OCI-LY7 (cell line): Measurements from ENCODE around the gene LRRC8D. TPM values are rescaled to one million over a fixed set of nuclear protein-coding genes. Genes with fewer than 3 reads are reported as not detected.

ENCODE experiments used
- BruUV-seq: library from RNA; stranded (reverse); fragments of 400-500 nt; replicated peaks from 2 replicates; lab custom pipeline; 2021; lab: Mats Ljungman, UMichigan
- CTCF ChIA-PET: fragments of 300-600 bp; sonication (Branson Sonifier 250); formaldehyde crosslinking; loops from one replicate; lab custom pipeline; 2022; ENCODE audit warnings: antibody characterized with exemption; ENCODE audit not compliant: unreplicated experiment; lab: Charles Lee
- POLR2A ChIA-PET: fragments of 300-600 bp; sonication (Branson Sonifier 250); formaldehyde crosslinking; loops from one replicate; lab custom pipeline; 2022; ENCODE audit warnings: antibody characterized with exemption; lab: Charles Lee
- DNase-seq: peaks from one replicate; pipeline ENCODE4 v3.0.0-alpha.2; 2015; ENCODE audit warnings: low spot score
- H2AFZ ChIP-seq: fragments of 200-600 bp; sonication (generic), shearing (Covaris generic); 2 replicates; pipeline ENCODE4 v1.6.1; 2014; ENCODE audit warnings: mild to moderate bottlenecking, antibody characterized with exemption, low read length, moderate library complexity
- H3K27ac ChIP-seq: fragments of 200-600 bp; sonication (generic); 2 replicates; pipeline ENCODE4 v1.5.1; 2014; ENCODE audit warnings: mixed run types, low read depth, mild to moderate bottlenecking, moderate library complexity, low read length, inconsistent platforms; ENCODE audit not compliant: poor library complexity, severe bottlenecking
- H3K36me3 ChIP-seq: fragments of 200-600 bp; sonication (generic); 2 replicates; pipeline ENCODE4 v1.6.1; 2014; ENCODE audit warnings: mild to moderate bottlenecking, antibody characterized with exemption, low read length, moderate library complexity, mixed read lengths; ENCODE audit not compliant: insufficient read depth
- H3K4me1 ChIP-seq: fragments of 200-600 bp; sonication (generic); 2 replicates; pipeline ENCODE4 v1.5.1; 2014; ENCODE audit warnings: mild to moderate bottlenecking, low read length; ENCODE audit not compliant: insufficient read depth, poor library complexity, severe bottlenecking
- H3K4me2 ChIP-seq: fragments of 200-600 bp; sonication (generic); 2 replicates; pipeline ENCODE4 v1.6.1; 2014; ENCODE audit warnings: mild to moderate bottlenecking, low read length
- H3K4me3 ChIP-seq: fragments of 200-600 bp; sonication (generic); 2 replicates; pipeline ENCODE4 v1.5.1; 2014; ENCODE audit warnings: mild to moderate bottlenecking, low read depth, low read length; ENCODE audit not compliant: poor library complexity, severe bottlenecking
- H3K79me2 ChIP-seq: fragments of 200-600 bp; sonication (generic); 2 replicates; pipeline ENCODE4 v1.6.1; 2016; ENCODE audit warnings: low read depth, mild to moderate bottlenecking, low read length, moderate library complexity, mixed read lengths; ENCODE audit not compliant: insufficient read depth
- H3K9me2 ChIP-seq: fragments of 200-600 bp; sonication (generic); 2 replicates; pipeline ENCODE4 v1.6.1; 2016; ENCODE audit warnings: mild to moderate bottlenecking, low read length, mixed read lengths; ENCODE audit not compliant: insufficient read depth
- H3K9me3 ChIP-seq: fragments of 200-600 bp; sonication (generic); 2 replicates; pipeline ENCODE4 v1.6.1; 2014; ENCODE audit warnings: mild to moderate bottlenecking, mixed run types, low read length, mixed read lengths
- H4K20me1 ChIP-seq: fragments of 200-600 bp; sonication (generic); 2 replicates; pipeline ENCODE4 v1.6.1; 2014; ENCODE audit warnings: mild to moderate bottlenecking, antibody characterized with exemption, low read length, moderate library complexity, mixed read lengths; ENCODE audit not compliant: insufficient read depth
- EZH2phosphoT487 ChIP-seq: fragments of 200-600 bp; sonication (generic); IDR thresholded peaks from 2 replicates; pipeline ENCODE4 v1.6.1; 2018; ENCODE audit warnings: low read depth, borderline replicate concordance, mild to moderate bottlenecking, mixed run types, antibody characterized with exemption, low read length, moderate library complexity, mixed read lengths
- intact Hi-C: fragments of 100-400 bp; cut with micrococcal nuclease; formaldehyde crosslinking; loops from one replicate; pipeline ENCODE4 v1.10.0; 2022; ENCODE audit not compliant: unreplicated experiment
- total RNA-seq, 2 experiments: library from RNA; depleted of rRNA in 1 of 2; stranded (reverse); fragments of >200 nt in 1 of 2; shearing (Covaris generic) in 1 of 2; gene quantifications; 2 replicates each; pipeline ENCODE4 v1.2.3, GENCODE V29; 2014 to 2022
- TF ChIP-seq, protein P1 (sequence below): fragments of 200-600 bp; sonication (generic); conservative IDR thresholded peaks from 2 replicates; pipeline ENCODE4 v1.5.1; 2014; ENCODE audit warnings: mild to moderate bottlenecking, antibody characterized with exemption, low read length, moderate library complexity, mixed read lengths

LRRC8D gene
- total RNA-seq, 2 experiments from 2014 or later: 23.8 to 37.1 TPM

GRCh38 chr1:89836252-89837035, 15.6 kb downstream of the LRRC8D start:
- no peaks in the 10 kb centered on the region for H4K20me1 ChIP-seq
- H3K4me3 ChIP-seq: no peak overlapping the region
- ChIA-PET POLR2A (interaction anchor here (0.6 to 7.7 kb wide), 6 partner anchors 10 to 151 kb away, joined by 3 to 72 read pairs (median 7); partner anchors contain the start of gene LRRC8D), CTCF (no interaction called here)
- H3K4me2 ChIP-seq: no peak overlapping the region
- TF ChIP-seq, protein P1, sequence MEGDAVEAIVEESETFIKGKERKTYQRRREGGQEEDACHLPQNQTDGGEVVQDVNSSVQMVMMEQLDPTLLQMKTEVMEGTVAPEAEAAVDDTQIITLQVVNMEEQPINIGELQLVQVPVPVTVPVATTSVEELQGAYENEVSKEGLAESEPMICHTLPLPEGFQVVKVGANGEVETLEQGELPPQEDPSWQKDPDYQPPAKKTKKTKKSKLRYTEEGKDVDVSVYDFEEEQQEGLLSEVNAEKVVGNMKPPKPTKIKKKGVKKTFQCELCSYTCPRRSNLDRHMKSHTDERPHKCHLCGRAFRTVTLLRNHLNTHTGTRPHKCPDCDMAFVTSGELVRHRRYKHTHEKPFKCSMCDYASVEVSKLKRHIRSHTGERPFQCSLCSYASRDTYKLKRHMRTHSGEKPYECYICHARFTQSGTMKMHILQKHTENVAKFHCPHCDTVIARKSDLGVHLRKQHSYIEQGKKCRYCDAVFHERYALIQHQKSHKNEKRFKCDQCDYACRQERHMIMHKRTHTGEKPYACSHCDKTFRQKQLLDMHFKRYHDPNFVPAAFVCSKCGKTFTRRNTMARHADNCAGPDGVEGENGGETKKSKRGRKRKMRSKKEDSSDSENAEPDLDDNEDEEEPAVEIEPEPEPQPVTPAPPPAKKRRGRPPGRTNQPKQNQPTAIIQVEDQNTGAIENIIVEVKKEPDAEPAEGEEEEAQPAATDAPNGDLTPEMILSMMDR: no peak
- TF ChIP-seq EZH2phosphoT487: no peak
- BruUV-seq: no TSS peak
- H3K4me1 ChIP-seq: peaks cover 7% of the 10 kb centered on the region
- no peaks in the 10 kb centered on the region for H3K9me3 ChIP-seq
- H2AFZ ChIP-seq: no peak overlapping the region
- no peaks in the 10 kb centered on the region for H3K36me3 ChIP-seq
- DNase-seq: no peak
- intact Hi-C loops: no loop called here
- H3K27ac ChIP-seq: no peak overlapping the region
- no peaks in the 10 kb centered on the region for H3K9me2 ChIP-seq
- H3K79me2 ChIP-seq: no peaks in the 10 kb centered on the region

DNA sequence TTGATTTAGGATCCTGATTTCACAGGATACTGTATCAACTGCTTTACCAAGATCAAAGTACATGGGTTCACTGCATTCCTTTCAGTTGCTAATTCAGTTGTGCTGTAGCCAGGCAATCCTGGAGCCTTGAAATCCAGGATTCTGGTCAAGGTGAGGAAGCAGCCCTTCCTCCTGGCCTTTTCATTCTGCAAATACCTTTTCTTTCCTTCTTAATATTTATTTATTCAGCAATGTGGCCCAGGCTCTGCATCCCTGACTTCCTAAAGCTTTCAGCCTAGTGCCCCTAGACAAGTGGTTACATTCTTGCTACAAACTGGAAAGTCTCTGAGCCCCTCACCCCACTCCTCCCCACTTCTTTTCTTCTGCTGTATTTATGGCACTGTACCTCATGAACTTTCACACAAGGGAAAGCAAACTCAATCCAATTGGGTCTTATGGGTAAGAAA, 16.2 kb downstream of the LRRC8D start:
- POLR2A ChIA-PET: interaction anchor here (7.7 kb wide), 1 partner anchor 10 kb away, joined by 72 read pairs; no protein-coding TSS in a partner anchor
- no peak overlapping the region for H2AFZ ChIP-seq
- no peaks in the 10 kb centered on the region for H3K36me3 ChIP-seq
- H3K79me2 ChIP-seq: no peaks in the 10 kb centered on the region
- H3K9me2 ChIP-seq: no peaks in the 10 kb centered on the region
- no TSS peak for BruUV-seq
- no peaks in the 10 kb centered on the region for H4K20me1 ChIP-seq
- DNase-seq: no peak
- no peak overlapping the region for H3K27ac ChIP-seq
- H3K4me1 ChIP-seq: peaks cover 7% of the 10 kb centered on the region
- intact Hi-C loops: no loop called here
- no peak overlapping the region for H3K4me3 ChIP-seq
- CTCF ChIA-PET: no interaction called here
- H3K4me2 ChIP-seq: no peak overlapping the region
- H3K9me3 ChIP-seq: no peaks in the 10 kb centered on the region
- TF ChIP-seq EZH2phosphoT487: no peak
- TF ChIP-seq, protein P1: no peak

- Histone ChIP-seq H2AFZ (no peak overlapping the region), H4K20me1 (no peaks in the 10 kb centered on the region), H3K9me2 (no peaks in the 10 kb centered on the region), H3K4me1 (peaks cover 9% of the 10 kb centered on the region), H3K27ac (no peak overlapping the region), H3K79me2 (no peaks in the 10 kb centered on the region), H3K9me3 (no peaks in the 10 kb centered on the region), H3K4me2 (no peak overlapping the region), H3K4me3 (no peak overlapping the region), H3K36me3 (no peaks in the 10 kb centered on the region)
- no peak for DNase-seq
- CTCF ChIA-PET: no interaction called here
- intact Hi-C loops: no loop called here
- TF ChIP-seq EZH2phosphoT487: no peak
- TF ChIP-seq, protein P1: no peak
- POLR2A ChIA-PET: interaction anchor here (1.1 to 7.7 kb wide), 2 partner anchors 9 to 11 kb away, joined by 6 to 72 read pairs; no protein-coding TSS in a partner anchor
- no TSS peak for BruUV-seq
Observed at GRCh38 chr1:89837510-89837909, 16.7 kb downstream of the LRRC8D start.
